Endodermal cell (in vitro differentiated cells): Measurements from ENCODE around the gene FAM186B. TPM values are rescaled to one million over a fixed set of nuclear protein-coding genes. Genes with fewer than 3 reads are reported as not detected.

Source experiments
- DNase-seq: peaks from one replicate; pipeline ENCODE4 v3.0.0-alpha.2; 2017
- H3K27ac ChIP-seq: 2 replicates; pipeline ENCODE4 v1.5.1; 2013; ENCODE audit warnings: mild to moderate bottlenecking, low read depth, low read length, moderate library complexity
- H3K27me3 ChIP-seq: 2 replicates; pipeline ENCODE4 v1.6.1; 2013; ENCODE audit warnings: mild to moderate bottlenecking, low read length, moderate library complexity; ENCODE audit not compliant: insufficient read depth, control insufficient read depth, poor library complexity, severe bottlenecking
- H3K36me3 ChIP-seq: 2 replicates; pipeline ENCODE4 v1.7.0; 2013; ENCODE audit warnings: mild to moderate bottlenecking, low read length, moderate library complexity; ENCODE audit not compliant: control insufficient read depth, insufficient read depth
- H3K4me1 ChIP-seq: one replicate; pipeline ENCODE4 v1.7.0; 2013; ENCODE audit warnings: low read length; ENCODE audit not compliant: control insufficient read depth, insufficient read depth
- H3K4me3 ChIP-seq: 2 replicates; pipeline ENCODE4 v1.5.1; 2013; ENCODE audit warnings: mild to moderate bottlenecking, low read length, moderate library complexity
- H3K9ac ChIP-seq: 2 replicates; pipeline ENCODE4 v1.6.1; 2013; ENCODE audit warnings: mild to moderate bottlenecking, low read length, moderate library complexity; ENCODE audit not compliant: poor library complexity, severe bottlenecking; ENCODE audit errors: extremely low read depth
- H3K9me3 ChIP-seq: 2 replicates; pipeline ENCODE4 v1.6.1; 2013; ENCODE audit warnings: mild to moderate bottlenecking, low read length, moderate library complexity; ENCODE audit not compliant: control insufficient read depth
- H3K27ac Mint-ChIP-seq: 2 replicates; pipeline ENCODE4 v1.8.0; 2020; ENCODE audit warnings: mixed read lengths
- H3K27me3 Mint-ChIP-seq: 2 replicates; pipeline ENCODE4 v1.8.0; 2021; ENCODE audit warnings: mild to moderate bottlenecking, mixed read lengths; ENCODE audit not compliant: insufficient read depth
- H3K36me3 Mint-ChIP-seq: 2 replicates; pipeline ENCODE4 v1.8.0; 2020; ENCODE audit warnings: low read depth, mixed read lengths
- H3K4me1 Mint-ChIP-seq: 2 replicates; pipeline ENCODE4 v1.8.0; 2020; ENCODE audit warnings: mixed read lengths
- H3K4me3 Mint-ChIP-seq: 2 replicates; pipeline ENCODE4 v1.8.0; 2020; ENCODE audit warnings: mild to moderate bottlenecking, moderate library complexity, mixed read lengths
- H3K9me3 Mint-ChIP-seq: 2 replicates; pipeline ENCODE4 v1.8.0; 2020; ENCODE audit warnings: mild to moderate bottlenecking, mixed read lengths
- WGBS, 2 experiments: methylation state at CpG; one replicate each; pipeline versions ENCODE4 v1.1.5 to v1.1.7; 2013; ENCODE audit warnings: missing lambda C conversion rate in 2 of 2, mixed read lengths in 1 of 2; ENCODE audit not compliant: insufficient coverage in 1 of 2, insufficient read length in 1 of 2; 5-methylcytosine and 5-hydroxymethylcytosine counted together
- total RNA-seq, 2 donors: library from RNA; stranded (reverse); fragmentation: NEBNext Ultra II Directional in 1 of 2; extraction: Animal tissue kit (Norgen Biotek cat#: 25700) in 1 of 2; gene quantifications; 2 replicates in 1 of 2; 3 replicates in 1 of 2; pipeline ENCODE4 v1.2.1, GENCODE V29; 2021
- TF ChIP-seq, protein P1 (sequence below): fragments of 200-600 bp; sonication (generic); conservative IDR thresholded peaks from 2 replicates; pipeline ENCODE4 v1.5.0; 2021; ENCODE audit warnings: antibody characterized with exemption, mild to moderate bottlenecking

Gene FAM186B
- total RNA-seq, 2 donors from 2014 or later: 0.22 to 0.26 TPM

DNA sequence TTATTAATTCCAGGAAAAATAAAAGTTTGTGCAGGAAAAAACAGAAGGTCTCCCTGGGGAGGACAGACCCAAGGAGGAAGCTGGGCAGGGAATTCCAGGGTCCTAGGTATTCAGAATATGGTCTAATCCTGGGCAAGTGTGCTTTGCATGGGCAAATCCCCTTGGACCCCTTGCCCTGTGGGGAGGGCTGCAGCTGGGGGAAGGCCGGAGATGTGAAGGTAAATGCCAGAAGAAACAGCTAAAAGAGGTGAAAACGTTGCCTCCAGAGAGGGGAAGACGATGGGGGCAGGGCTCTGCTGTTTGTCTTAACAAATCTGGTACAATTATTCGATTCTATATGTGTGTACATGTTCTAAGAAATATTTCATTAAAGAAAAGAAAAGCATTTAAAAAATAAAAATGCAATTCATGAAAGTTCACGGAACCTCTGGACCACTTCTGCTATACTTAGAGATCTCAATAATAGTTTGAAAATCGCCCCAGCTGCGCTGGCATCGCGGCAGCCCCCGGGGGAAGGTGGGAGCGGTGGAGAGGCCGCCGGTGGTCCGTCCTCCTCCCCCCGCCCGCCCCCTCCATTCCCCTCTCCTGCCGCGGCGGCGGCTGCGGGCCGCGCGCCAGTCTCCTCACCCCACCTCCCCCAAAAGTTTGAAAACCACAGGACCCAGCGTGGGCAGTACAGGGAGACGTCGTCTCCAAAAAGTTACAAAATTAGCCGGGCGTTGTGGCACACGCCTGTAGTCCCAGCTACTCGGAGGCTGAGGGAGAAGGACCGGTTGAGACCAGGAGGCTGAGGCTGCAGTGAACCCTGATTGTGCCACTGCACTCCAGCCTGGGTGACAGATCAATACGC lies 16.4 kb upstream of the FAM186B start:
- Histone ChIP-seq H3K4me1 (no peaks in the 10 kb centered on the region), H3K36me3 (no peaks in the 10 kb centered on the region), H3K27ac (no peak overlapping the region), H3K9ac (no peak overlapping the region), H3K4me3 (peak overlapping the region; percentile 91), H3K27me3 (no peaks in the 10 kb centered on the region), H3K9me3 (no peaks in the 10 kb centered on the region)
- no peak overlapping the region for H3K27ac Mint-ChIP-seq
- peaks cover 12% of the 10 kb centered on the region for H3K27me3 Mint-ChIP-seq
- peaks cover 28% of the 10 kb centered on the region for H3K4me1 Mint-ChIP-seq
- H3K36me3 Mint-ChIP-seq: no peaks in the 10 kb centered on the region
- H3K9me3 Mint-ChIP-seq: no peaks in the 10 kb centered on the region
- no peak for DNase-seq
- 64 to 71% methylated on average over 10 to 25 of the region's 33 CpGs for WGBS, 2 experiments
- TF ChIP-seq, protein P1, sequence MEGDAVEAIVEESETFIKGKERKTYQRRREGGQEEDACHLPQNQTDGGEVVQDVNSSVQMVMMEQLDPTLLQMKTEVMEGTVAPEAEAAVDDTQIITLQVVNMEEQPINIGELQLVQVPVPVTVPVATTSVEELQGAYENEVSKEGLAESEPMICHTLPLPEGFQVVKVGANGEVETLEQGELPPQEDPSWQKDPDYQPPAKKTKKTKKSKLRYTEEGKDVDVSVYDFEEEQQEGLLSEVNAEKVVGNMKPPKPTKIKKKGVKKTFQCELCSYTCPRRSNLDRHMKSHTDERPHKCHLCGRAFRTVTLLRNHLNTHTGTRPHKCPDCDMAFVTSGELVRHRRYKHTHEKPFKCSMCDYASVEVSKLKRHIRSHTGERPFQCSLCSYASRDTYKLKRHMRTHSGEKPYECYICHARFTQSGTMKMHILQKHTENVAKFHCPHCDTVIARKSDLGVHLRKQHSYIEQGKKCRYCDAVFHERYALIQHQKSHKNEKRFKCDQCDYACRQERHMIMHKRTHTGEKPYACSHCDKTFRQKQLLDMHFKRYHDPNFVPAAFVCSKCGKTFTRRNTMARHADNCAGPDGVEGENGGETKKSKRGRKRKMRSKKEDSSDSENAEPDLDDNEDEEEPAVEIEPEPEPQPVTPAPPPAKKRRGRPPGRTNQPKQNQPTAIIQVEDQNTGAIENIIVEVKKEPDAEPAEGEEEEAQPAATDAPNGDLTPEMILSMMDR: no peak
- peak overlapping the region; percentile 77 for H3K4me3 Mint-ChIP-seq

DNA sequence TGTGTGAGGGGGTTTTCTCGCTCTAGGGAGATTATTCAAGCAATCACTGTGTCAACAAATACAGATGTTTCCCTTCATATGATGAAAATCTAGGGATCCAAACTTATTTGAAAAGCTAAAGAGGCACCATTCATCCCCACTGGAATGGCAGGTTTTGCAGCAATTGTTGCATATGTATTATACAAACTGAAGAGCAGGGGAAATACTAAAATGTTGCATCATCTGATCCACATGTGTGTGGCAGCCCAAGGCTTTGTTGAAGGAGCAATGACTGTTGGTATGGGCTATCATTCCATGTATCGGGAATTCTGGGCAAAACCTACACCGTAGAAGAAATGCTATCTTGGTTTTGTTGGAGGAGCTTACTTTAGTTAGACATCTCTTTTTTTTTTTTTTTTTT lies 13.8 kb upstream of the FAM186B start:
- DNase-seq: no peak
- H3K27me3 ChIP-seq: no peaks in the 10 kb centered on the region
- Mint-ChIP-seq H3K9me3 (no peaks in the 10 kb centered on the region), H3K4me3 (no peak overlapping the region), H3K4me1 (peaks cover 26% of the 10 kb centered on the region), H3K36me3 (no peaks in the 10 kb centered on the region), H3K27me3 (peaks cover 13% of the 10 kb centered on the region), H3K27ac (peak overlapping the region; percentile 25)
- H3K9me3 ChIP-seq: peaks cover 6% of the 10 kb centered on the region
- no peak overlapping the region for H3K9ac ChIP-seq
- WGBS, 2 experiments: 80 to 100% methylated on average over 1 to 2 of the region's 3 CpGs
- H3K4me3 ChIP-seq: no peak overlapping the region
- no peaks in the 10 kb centered on the region for H3K4me1 ChIP-seq
- TF ChIP-seq, protein P1: no peak
- H3K27ac ChIP-seq: no peak overlapping the region
- H3K36me3 ChIP-seq: no peaks in the 10 kb centered on the region

GRCh38 chr12:49618576-49618975 lies 13.1 kb upstream of the FAM186B start:
- Histone ChIP-seq H3K9ac (no peak overlapping the region), H3K4me1 (no peaks in the 10 kb centered on the region), H3K4me3 (no peak overlapping the region), H3K27me3 (no peaks in the 10 kb centered on the region), H3K9me3 (peaks cover 6% of the 10 kb centered on the region), H3K36me3 (no peaks in the 10 kb centered on the region), H3K27ac (no peak overlapping the region)
- no peak for DNase-seq
- H3K4me1 Mint-ChIP-seq: peaks cover 22% of the 10 kb centered on the region
- no peak overlapping the region for H3K27ac Mint-ChIP-seq
- WGBS, 2 experiments: 92 to 100% methylated on average over 1 of the region's 1 CpG
- TF ChIP-seq, protein P1: no peak
- no peaks in the 10 kb centered on the region for H3K36me3 Mint-ChIP-seq
- peaks cover 11% of the 10 kb centered on the region for H3K27me3 Mint-ChIP-seq
- H3K4me3 Mint-ChIP-seq: no peak overlapping the region
- H3K9me3 Mint-ChIP-seq: no peaks in the 10 kb centered on the region
